ENCODE measurements around the gene HAO2.
"Not testable (repeated sequence)": the region's sequence is repeated elsewhere in the genome, so short reads cannot be mapped to it uniquely, and the experiment has no call there.

HAO2 gene

GRCh38 chr1:119345398-119345797 lies 23.2 kb upstream of the HAO2 start:
- no peak for DNase-seq (ENCODE audit: low read depth in 2 of 2, low spot score in 1 of 2)

- DNase-seq (ENCODE audit: low read depth in 2 of 2, low spot score in 1 of 2), result no peak
Observed at GRCh38 chr1:119347858-119348257, 20.7 kb upstream of the HAO2 start.

GRCh38 chr1:119348941-119349340 lies 19.6 kb upstream of the HAO2 start:
- no peak for DNase-seq (ENCODE audit: low read depth in 2 of 2, low spot score in 1 of 2)

- not testable (repeated sequence) for DNase-seq (ENCODE audit: low read depth in 2 of 2, low spot score in 1 of 2)
Observed at GRCh38 chr1:119350866-119351265, 17.7 kb upstream of the HAO2 start.

- DNase-seq (ENCODE audit: low read depth in 2 of 2, low spot score in 1 of 2), result no peak
Observed at GRCh38 chr1:119351997-119352396, 16.6 kb upstream of the HAO2 start.

- no peak for DNase-seq (ENCODE audit: low read depth in 2 of 2, low spot score in 1 of 2)
Observed at GRCh38 chr1:119353836-119354235, 14.7 kb upstream of the HAO2 start.

- no peak for DNase-seq (ENCODE audit: low read depth in 2 of 2, low spot score in 1 of 2)
Observed at GRCh38 chr1:119358636-119359035, 9.9 kb upstream of the HAO2 start.

- DNase-seq (ENCODE audit: low read depth in 2 of 2, low spot score in 1 of 2), result no peak
Observed at GRCh38 chr1:119359730-119360129, 8.9 kb upstream of the HAO2 start.

GRCh38 chr1:119361205-119361604 lies 7.4 kb upstream of the HAO2 start:
- DNase-seq (ENCODE audit: low read depth in 2 of 2, low spot score in 1 of 2), result no peak

- DNase-seq (ENCODE audit: low read depth in 2 of 2, low spot score in 1 of 2), result no peak
Observed at GRCh38 chr1:119361620-119362344, 6.8 kb upstream of the HAO2 start.

- DNase-seq (ENCODE audit: low read depth in 2 of 2, low spot score in 1 of 2), result no peak
Observed at GRCh38 chr1:119363162-119363561, 5.4 kb upstream of the HAO2 start.

GRCh38 chr1:119364640-119365039 lies 3.9 kb upstream of the HAO2 start:
- DNase-seq (ENCODE audit: low read depth in 2 of 2, low spot score in 1 of 2), result no peak

- no peak for DNase-seq (ENCODE audit: low read depth in 2 of 2, low spot score in 1 of 2)
Observed at GRCh38 chr1:119366424-119366823, 2.2 kb upstream of the HAO2 start.

GRCh38 chr1:119367432-119368124 lies 1.0 kb upstream of the HAO2 start:
- DNase-seq (ENCODE audit: low read depth in 2 of 2, low spot score in 1 of 2), result no peak

- no peak for DNase-seq (ENCODE audit: low read depth in 2 of 2, low spot score in 1 of 2)
Observed at GRCh38 chr1:119370748-119371147, 2.2 kb downstream of the HAO2 start.

GRCh38 chr1:119371815-119372214 lies 3.2 kb downstream of the HAO2 start:
- no peak for DNase-seq (ENCODE audit: low read depth in 2 of 2, low spot score in 1 of 2)

- DNase-seq (ENCODE audit: low read depth in 2 of 2, low spot score in 1 of 2), result no peak
Observed at GRCh38 chr1:119372503-119373086, 4.0 kb downstream of the HAO2 start.

GRCh38 chr1:119373465-119373864 lies 4.9 kb downstream of the HAO2 start:
- no peak for DNase-seq (ENCODE audit: low read depth in 2 of 2, low spot score in 1 of 2)

GRCh38 chr1:119374208-119374874 lies 5.8 kb downstream of the HAO2 start:
- no peak for DNase-seq (ENCODE audit: low read depth in 2 of 2, low spot score in 1 of 2)

GRCh38 chr1:119375366-119375765 lies 6.8 kb downstream of the HAO2 start:
- no peak for DNase-seq (ENCODE audit: low read depth in 2 of 2, low spot score in 1 of 2)

GRCh38 chr1:119376594-119376993 lies 8.0 kb downstream of the HAO2 start:
- DNase-seq (ENCODE audit: low read depth in 2 of 2, low spot score in 1 of 2), result no peak

- DNase-seq (ENCODE audit: low read depth in 2 of 2, low spot score in 1 of 2), result not testable (repeated sequence)
Observed at GRCh38 chr1:119377594-119377993, 9.0 kb downstream of the HAO2 start.
